HUES48 (cell line): ENCODE results near the gene MRPL43.

Source experiments
- H3K27ac ChIP-seq: one replicate; pipeline ENCODE4 v1.7.0; 2013; ENCODE audit warnings: low read depth, low read length, inconsistent platforms
- H3K27me3 ChIP-seq: 2 replicates; pipeline ENCODE4 v1.6.1; 2013; ENCODE audit warnings: mild to moderate bottlenecking, low read length; ENCODE audit not compliant: control insufficient read depth, insufficient read depth
- H3K36me3 ChIP-seq: 2 replicates; pipeline ENCODE4 v1.6.1; 2013; ENCODE audit warnings: low read length; ENCODE audit not compliant: control insufficient read depth, insufficient read depth
- H3K4me1 ChIP-seq: 2 replicates; pipeline ENCODE4 v1.6.1; 2013; ENCODE audit warnings: mild to moderate bottlenecking, low read length; ENCODE audit not compliant: control insufficient read depth, insufficient read depth
- H3K4me3 ChIP-seq: 2 replicates; pipeline ENCODE4 v1.5.1; 2013; ENCODE audit warnings: mild to moderate bottlenecking, low read depth, low read length
- H3K9ac ChIP-seq: 2 replicates; pipeline ENCODE4 v1.6.1; 2013; ENCODE audit warnings: mild to moderate bottlenecking, low read depth, low read length, moderate library complexity
- H3K9me3 ChIP-seq: 2 replicates; pipeline ENCODE4 v1.6.1; 2013; ENCODE audit warnings: low read length; ENCODE audit not compliant: control insufficient read depth, insufficient read depth

MRPL43 gene

DNA sequence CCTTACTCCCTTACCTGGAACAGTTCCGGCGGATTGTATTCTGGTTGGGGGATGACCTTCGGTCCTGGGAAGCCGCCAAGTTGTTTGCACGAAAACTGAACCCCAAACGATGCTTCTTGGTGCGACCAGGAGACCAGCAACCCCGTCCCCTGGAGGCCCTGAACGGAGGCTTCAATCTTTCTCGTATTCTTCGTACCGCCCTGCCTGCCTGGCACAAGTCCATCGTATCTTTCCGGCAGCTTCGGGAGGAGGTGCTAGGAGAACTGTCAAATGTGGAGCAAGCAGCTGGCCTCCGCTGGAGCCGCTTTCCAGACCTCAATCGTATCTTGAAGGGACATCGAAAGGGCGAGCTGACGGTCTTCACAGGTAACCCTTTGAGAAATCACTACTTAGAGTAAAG is 1.8 kb upstream of the MRPL43 start:
- H3K4me3 ChIP-seq, result no peak overlapping the region
- no peak overlapping the region for H3K27ac ChIP-seq
- H3K36me3 ChIP-seq, result peaks cover 62% of the 10 kb centered on the region
- no peak overlapping the region for H3K9ac ChIP-seq
- H3K27me3 ChIP-seq, result no peaks in the 10 kb centered on the region
- no peaks in the 10 kb centered on the region for H3K9me3 ChIP-seq
- peaks cover 11% of the 10 kb centered on the region; the same call in 1 of the 2 replicates for H3K4me1 ChIP-seq

DNA sequence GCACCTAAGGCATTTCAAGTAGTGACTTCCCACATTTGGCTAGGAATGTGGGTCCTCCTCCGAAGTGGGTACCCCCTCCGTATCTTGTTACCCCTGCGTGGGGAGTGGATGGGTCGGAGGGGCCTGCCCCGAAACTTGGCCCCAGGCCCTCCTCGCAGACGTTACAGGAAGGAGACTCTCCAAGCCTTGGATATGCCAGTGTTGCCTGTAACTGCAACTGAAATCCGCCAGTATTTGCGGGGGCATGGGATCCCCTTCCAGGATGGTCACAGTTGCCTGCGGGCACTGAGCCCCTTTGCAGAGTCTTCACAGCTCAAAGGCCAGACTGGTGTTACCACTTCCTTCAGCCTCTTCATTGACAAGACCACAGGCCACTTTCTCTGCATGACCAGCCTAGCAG is 869 bp upstream of the MRPL43 start:
- Histone ChIP-seq H3K4me3 (peak overlapping the region; percentile 91), H3K9ac (peak overlapping the region; percentile 79; the same call in 1 of the 2 replicates), H3K4me1 (peaks cover 9% of the 10 kb centered on the region; the same call in 1 of the 2 replicates), H3K9me3 (no peaks in the 10 kb centered on the region), H3K36me3 (peaks cover 54% of the 10 kb centered on the region), H3K27ac (no peak overlapping the region), H3K27me3 (no peaks in the 10 kb centered on the region)

DNA sequence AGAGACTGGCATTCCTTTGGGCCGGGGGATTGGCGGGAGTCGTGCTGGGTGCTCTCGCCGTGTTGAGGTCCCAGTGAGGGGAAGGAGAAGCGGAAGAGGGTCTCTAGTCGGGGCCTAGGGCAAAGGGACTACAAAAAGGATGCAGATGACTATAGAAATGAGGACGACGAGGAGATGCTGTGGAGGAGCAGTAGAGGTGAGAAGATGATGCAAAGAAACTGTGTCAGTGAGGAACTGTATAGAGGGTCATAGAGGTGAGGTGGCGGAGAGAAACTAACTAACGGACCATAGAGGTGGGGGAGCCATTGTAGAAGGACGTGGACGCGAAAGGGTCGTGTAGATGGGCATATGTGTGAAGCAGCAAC is 370 bp upstream of the MRPL43 start:
- peaks cover 54% of the 10 kb centered on the region for H3K36me3 ChIP-seq

DNA sequence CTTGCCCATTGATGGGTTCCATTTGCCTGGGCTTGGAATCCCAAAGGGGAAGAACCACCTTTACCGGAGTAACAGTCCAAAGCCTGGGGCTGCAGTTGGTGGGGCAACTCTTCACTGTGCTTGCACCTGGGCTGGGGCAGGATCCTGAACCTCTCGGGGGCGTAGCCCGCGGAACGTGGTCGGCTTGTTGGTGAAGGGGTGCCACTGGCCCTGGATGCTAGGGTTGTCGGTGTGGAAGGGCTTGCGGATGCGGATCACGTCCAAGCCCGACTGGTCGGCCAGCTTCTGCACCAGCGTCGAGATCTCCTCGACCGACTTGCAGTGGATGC is 710 bp downstream of the MRPL43 start:
- Histone ChIP-seq H3K36me3 (peaks cover 50% of the 10 kb centered on the region), H3K27me3 (no peaks in the 10 kb centered on the region), H3K4me1 (peaks cover 9% of the 10 kb centered on the region; the same call in 1 of the 2 replicates), H3K9ac (peak overlapping the region; percentile 79), H3K9me3 (no peaks in the 10 kb centered on the region), H3K4me3 (peak overlapping the region; percentile 91), H3K27ac (no peak overlapping the region)

More for the DNA sequence above, 370 bp upstream of the MRPL43 start:
- Histone ChIP-seq H3K27me3 (no peaks in the 10 kb centered on the region), H3K9me3 (no peaks in the 10 kb centered on the region), H3K27ac (peak overlapping the region; percentile 90), H3K4me3 (peak overlapping the region; percentile 91), H3K4me1 (peaks cover 9% of the 10 kb centered on the region; the same call in 1 of the 2 replicates), H3K9ac (peak overlapping the region; percentile 79)

DNA sequence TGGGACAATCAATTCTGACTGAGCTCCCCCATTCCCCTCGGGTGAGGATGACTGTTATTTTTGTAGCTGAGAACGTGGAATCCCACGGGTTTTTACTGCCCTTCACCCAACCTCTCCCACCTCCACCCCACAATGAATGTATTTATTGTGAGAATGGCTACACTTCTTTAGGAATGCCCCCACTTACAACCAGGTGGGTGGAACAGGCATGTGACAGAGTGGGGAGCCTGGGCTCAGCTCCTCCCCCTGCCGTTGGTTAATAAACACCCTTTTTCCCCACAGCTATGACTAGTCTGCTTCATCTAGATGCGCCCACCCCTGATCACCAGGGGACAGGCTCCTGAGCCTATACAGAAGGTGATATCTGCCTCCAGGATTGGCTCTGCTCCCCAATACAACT is 2.0 kb downstream of the MRPL43 start:
- H3K4me3 ChIP-seq, result no peak overlapping the region
- H3K4me1 ChIP-seq, result peaks cover 9% of the 10 kb centered on the region; the same call in 1 of the 2 replicates
- no peak overlapping the region for H3K9ac ChIP-seq
- no peaks in the 10 kb centered on the region for H3K27me3 ChIP-seq
- peaks cover 50% of the 10 kb centered on the region for H3K36me3 ChIP-seq
- no peaks in the 10 kb centered on the region for H3K9me3 ChIP-seq
- H3K27ac ChIP-seq, result no peak overlapping the region

DNA sequence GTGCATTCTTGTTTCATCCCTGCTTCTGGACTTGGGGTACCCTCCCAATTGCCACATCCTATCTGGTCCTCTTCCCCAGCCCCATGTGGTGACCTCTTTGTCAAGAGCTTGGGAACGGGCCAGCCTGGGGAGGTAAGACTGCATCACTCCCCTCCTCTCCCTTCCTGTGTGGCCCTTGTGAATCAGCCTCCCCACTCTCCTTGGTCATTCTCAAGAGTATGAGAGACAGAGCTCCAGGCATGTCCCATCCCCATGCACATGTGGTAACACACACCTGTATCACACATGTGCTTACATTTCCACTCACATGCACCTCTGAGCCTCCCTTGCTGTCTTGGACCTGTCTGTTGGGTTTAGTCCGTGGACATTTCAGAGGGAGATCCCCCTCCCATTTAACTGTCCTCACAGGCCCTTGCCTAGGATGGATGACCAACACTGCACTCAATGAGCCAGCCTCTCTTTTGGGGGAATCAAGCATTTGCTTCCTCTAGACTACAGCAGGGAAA is 2.6 kb downstream of the MRPL43 start:
- no peak overlapping the region for H3K4me3 ChIP-seq
- H3K36me3 ChIP-seq, result peaks cover 48% of the 10 kb centered on the region
- no peak overlapping the region for H3K27ac ChIP-seq
- no peaks in the 10 kb centered on the region for H3K9me3 ChIP-seq
- peaks cover 9% of the 10 kb centered on the region; the same call in 1 of the 2 replicates for H3K4me1 ChIP-seq
- H3K9ac ChIP-seq, result no peak overlapping the region
- no peaks in the 10 kb centered on the region for H3K27me3 ChIP-seq

DNA sequence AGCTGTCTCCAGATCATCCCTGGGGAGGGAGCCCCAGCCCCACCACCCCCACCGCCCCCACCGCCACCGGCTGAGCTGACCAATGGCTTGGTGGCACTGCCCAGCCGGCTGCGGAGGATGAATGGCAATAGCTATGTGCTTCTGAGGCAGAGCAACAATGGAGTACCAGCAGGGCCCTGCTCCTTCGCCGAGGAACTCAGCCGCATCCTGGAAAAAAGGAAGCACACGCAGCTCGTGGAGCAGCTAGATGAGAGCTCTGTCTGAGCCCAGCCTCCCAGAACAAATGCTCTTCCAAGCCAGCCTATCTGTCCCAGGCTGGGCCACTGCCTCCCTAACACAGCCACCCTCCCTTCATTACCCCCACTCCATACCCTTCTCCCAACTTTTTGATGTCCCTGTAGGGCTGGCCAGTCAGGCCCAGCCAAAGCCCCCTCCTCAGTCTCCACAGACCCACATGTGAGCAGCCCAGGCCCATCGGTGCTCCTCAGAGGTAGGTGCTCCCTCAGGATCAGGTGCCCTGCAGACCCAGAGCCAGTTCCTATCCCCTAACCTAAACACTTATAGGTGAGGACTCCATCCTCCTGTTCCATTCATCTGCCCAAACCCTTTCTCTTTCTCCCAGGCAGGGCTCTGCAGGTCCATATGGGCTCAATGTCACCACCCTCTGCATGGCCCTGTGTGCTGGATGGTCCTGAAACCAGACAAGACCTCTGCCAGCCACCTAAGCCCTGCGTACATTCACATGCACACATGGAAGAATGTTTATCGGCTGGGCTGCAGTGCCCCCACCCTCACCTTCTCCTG is 3.2 kb downstream of the MRPL43 start:
- peaks cover 45% of the 10 kb centered on the region for H3K36me3 ChIP-seq
- no peak overlapping the region for H3K9ac ChIP-seq
- H3K27ac ChIP-seq, result no peak overlapping the region
- H3K4me1 ChIP-seq, result peaks cover 9% of the 10 kb centered on the region; the same call in 1 of the 2 replicates
- no peaks in the 10 kb centered on the region for H3K27me3 ChIP-seq
- no peaks in the 10 kb centered on the region for H3K9me3 ChIP-seq
- H3K4me3 ChIP-seq, result no peak overlapping the region

DNA sequence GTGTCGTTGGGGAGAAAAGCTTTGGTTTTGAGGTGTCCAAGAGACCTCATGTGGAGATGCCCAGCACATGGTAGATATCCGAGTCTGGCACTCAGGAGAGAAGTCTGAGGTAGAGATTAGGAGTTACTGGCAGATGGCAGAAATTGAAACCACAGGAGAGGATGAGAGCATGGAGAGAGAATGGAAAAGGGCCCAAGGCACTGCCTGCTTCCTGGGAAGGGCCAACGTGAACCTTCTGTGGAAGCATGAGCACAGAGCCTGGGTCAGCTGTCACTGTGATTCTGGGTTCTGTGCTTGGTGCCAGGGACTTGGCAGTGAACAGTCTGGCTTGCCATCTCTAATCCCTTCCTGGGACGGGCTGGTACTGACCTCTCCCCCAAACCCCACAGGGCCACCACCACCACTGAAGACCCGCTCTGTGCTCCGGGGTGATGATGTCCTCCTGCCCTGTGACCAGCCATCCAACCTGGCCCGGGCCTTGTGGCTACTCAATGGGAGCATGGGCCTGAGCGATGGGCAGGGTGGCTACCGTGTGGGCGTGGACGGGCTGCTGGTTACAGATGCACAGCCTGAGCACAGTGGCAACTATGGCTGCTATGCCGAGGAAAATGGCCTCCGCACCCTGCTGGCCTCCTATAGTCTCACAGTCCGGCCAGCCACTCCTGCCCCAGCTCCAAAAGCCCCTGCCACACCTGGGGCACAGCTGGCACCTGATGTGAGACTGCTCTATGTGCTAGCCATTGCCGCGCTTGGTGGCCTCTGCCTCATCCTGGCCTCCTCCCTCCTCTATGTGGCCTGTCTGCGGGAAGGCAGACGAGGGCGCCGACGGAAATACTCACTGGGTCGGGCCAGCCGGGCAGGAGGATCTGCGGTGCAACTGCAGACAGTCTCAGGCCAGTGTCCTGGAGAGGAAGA is 4.1 kb downstream of the MRPL43 start:
- Histone ChIP-seq H3K4me3 (no peak overlapping the region), H3K4me1 (peaks cover 7% of the 10 kb centered on the region; the same call in 1 of the 2 replicates), H3K27ac (no peak overlapping the region), H3K36me3 (peaks cover 44% of the 10 kb centered on the region), H3K9ac (no peak overlapping the region), H3K9me3 (no peaks in the 10 kb centered on the region), H3K27me3 (no peaks in the 10 kb centered on the region)

DNA sequence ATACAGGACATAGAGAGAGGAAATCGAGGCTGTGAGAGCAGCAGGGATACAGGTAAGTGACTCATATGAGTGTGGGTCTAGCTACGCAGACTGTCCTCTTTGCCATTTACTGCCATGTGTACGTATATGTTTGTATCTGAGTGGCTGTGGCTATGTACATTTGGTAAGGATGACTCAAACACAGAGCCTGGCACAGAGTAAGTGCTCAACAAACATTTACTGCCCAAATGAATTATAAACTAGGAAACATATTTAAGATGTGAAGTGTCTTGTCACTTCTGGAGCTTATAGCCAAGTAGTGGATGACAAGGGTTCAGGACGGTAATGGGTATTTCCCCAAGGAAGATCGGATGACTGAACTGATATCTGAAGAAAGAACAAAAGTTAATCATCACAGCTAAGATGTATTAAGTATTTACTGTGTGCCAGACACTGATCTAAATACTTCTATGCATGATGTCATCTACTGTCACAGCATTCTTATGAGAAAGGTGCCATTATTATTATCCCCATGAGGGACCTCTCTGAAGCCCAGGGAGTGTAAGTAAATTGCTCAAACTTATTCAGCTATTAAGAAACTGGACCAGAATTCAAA is 6.0 kb downstream of the MRPL43 start:
- no peaks in the 10 kb centered on the region for H3K9me3 ChIP-seq
- peaks cover 44% of the 10 kb centered on the region for H3K36me3 ChIP-seq
- H3K4me1 ChIP-seq, result peaks cover 1% of the 10 kb centered on the region; the same call in 1 of the 2 replicates
- no peak overlapping the region for H3K4me3 ChIP-seq
- no peak overlapping the region for H3K9ac ChIP-seq
- no peaks in the 10 kb centered on the region for H3K27me3 ChIP-seq
- H3K27ac ChIP-seq, result no peak overlapping the region

DNA sequence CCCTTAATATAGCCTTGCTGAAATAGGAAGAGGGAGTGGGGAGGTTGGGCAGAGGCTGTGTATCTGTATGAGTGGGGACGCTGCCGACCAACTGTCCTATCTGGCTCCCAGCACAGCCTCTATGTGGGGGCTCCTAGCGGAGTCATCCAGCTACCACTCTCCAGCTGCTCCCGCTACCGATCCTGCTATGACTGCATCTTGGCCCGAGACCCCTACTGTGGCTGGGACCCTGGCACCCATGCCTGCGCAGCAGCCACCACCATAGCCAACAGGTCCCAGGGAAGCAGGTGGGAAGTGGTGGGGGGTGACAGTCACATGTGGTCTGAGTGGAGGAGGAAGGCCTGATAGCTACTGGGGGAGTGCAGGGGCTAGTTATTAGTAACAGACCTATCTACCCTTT is 6.6 kb downstream of the MRPL43 start:
- no peaks in the 10 kb centered on the region for H3K27me3 ChIP-seq
- H3K4me1 ChIP-seq, result no peaks in the 10 kb centered on the region
- no peak overlapping the region for H3K9ac ChIP-seq
- no peak overlapping the region for H3K4me3 ChIP-seq
- H3K27ac ChIP-seq, result no peak overlapping the region
- H3K36me3 ChIP-seq, result peaks cover 39% of the 10 kb centered on the region
- no peaks in the 10 kb centered on the region for H3K9me3 ChIP-seq
